ENCODE results near the gene OTOP2. TPM values are rescaled to one million over a fixed set of nuclear protein-coding genes. Genes with fewer than 3 reads are reported as not detected.

The OTOP2 gene
- total RNA-seq, 1 experiment from 2014 or later, result 0.11 TPM

- no peak overlapping the region for H2BK20ac ChIP-seq (ENCODE audit: low read depth, low read length, poor library complexity, severe bottlenecking)
- H4K91ac ChIP-seq (ENCODE audit: insufficient read length, low read depth, low read length), result no peak overlapping the region
- no peak overlapping the region for H2BK5ac ChIP-seq (ENCODE audit: insufficient read length, low read length)
- Mint-ChIP-seq H3K4me3 (0 out of 5 replicates have a peak overlapping the region, but pooled peaks of 1 of the 2 experiments have one; percentile 7), H3K9me3 (no peaks in the 10 kb centered on the region), H3K36me3 (ENCODE audit: insufficient read depth in 1 of 3, low read depth in 3 of 3) (no peaks in the 10 kb centered on the region; a peak in 1 of 7 replicates), H3K27ac (no peak overlapping the region), H3K27me3 (ENCODE audit: low read depth) (peaks cover 52% of the 10 kb centered on the region), H3K4me1 (peaks cover 18 to 39% of the 10 kb centered on the region in 2 experiments)
- no peaks in the 10 kb centered on the region for H4K20me1 ChIP-seq (ENCODE audit: control insufficient read depth, insufficient read depth, insufficient read length)
- no peak overlapping the region for H3K56ac ChIP-seq (ENCODE audit: insufficient read length, low read depth, low read length)
- H3K23ac ChIP-seq (ENCODE audit: insufficient read length, low read depth, low read length), result no peak overlapping the region
- no peaks in the 10 kb centered on the region for H3K79me2 ChIP-seq (ENCODE audit: insufficient read depth, low read length)
- no peak overlapping the region for H3K4me2 ChIP-seq (ENCODE audit: insufficient read depth, insufficient read length, low read length)
- no peak overlapping the region for H2BK12ac ChIP-seq (ENCODE audit: insufficient read length, low read depth, low read length)
- H4K5ac ChIP-seq (ENCODE audit: insufficient read length, low read depth, low read length), result no peak overlapping the region
- H3K23me2 ChIP-seq (ENCODE audit: insufficient read length, low read depth, low read length, poor library complexity, severe bottlenecking), result peaks cover 5% of the 10 kb centered on the region
- H3K27me3 ChIP-seq (ENCODE audit: insufficient read depth, low read length), result peaks cover 22% of the 10 kb centered on the region
- DNase-seq, result peak; percentile 86
- no peak overlapping the region for H2BK120ac ChIP-seq (ENCODE audit: low read depth, low read length, poor library complexity, severe bottlenecking)
- no peak overlapping the region for H3K14ac ChIP-seq (ENCODE audit: insufficient read depth, low read length)
- no peak overlapping the region for H3K4ac ChIP-seq (ENCODE audit: low read depth, low read length)
- H3K18ac ChIP-seq (ENCODE audit: insufficient read length, low read depth, low read length), result no peak overlapping the region
- no peaks in the 10 kb centered on the region for H3K9me3 ChIP-seq (ENCODE audit: control insufficient read depth, low read depth, low read length)
- no peaks in the 10 kb centered on the region for H3K4me1 ChIP-seq (ENCODE audit: insufficient read depth, low read length)
- no peak overlapping the region for H2BK15ac ChIP-seq (ENCODE audit: low read depth, low read length)
- no peak overlapping the region for H3T11ph ChIP-seq (ENCODE audit: low read length)
- no peaks in the 10 kb centered on the region for H3K79me1 ChIP-seq (ENCODE audit: insufficient read depth, low read depth, low read length, poor library complexity, severe bottlenecking)
- no peak overlapping the region for H2AK5ac ChIP-seq (ENCODE audit: insufficient read length, low read length)
- H3K9ac ChIP-seq (ENCODE audit: extremely low read depth, insufficient read length, low read length), result no peak overlapping the region
- no peak overlapping the region for H2AFZ ChIP-seq (ENCODE audit: low read length)
- WGBS (ENCODE audit: extremely low coverage, insufficient read length, low lambda C conversion rate), result no CpG with 5 or more reads among the region's 67 CpGs
- TF ChIP-seq, protein P1, sequence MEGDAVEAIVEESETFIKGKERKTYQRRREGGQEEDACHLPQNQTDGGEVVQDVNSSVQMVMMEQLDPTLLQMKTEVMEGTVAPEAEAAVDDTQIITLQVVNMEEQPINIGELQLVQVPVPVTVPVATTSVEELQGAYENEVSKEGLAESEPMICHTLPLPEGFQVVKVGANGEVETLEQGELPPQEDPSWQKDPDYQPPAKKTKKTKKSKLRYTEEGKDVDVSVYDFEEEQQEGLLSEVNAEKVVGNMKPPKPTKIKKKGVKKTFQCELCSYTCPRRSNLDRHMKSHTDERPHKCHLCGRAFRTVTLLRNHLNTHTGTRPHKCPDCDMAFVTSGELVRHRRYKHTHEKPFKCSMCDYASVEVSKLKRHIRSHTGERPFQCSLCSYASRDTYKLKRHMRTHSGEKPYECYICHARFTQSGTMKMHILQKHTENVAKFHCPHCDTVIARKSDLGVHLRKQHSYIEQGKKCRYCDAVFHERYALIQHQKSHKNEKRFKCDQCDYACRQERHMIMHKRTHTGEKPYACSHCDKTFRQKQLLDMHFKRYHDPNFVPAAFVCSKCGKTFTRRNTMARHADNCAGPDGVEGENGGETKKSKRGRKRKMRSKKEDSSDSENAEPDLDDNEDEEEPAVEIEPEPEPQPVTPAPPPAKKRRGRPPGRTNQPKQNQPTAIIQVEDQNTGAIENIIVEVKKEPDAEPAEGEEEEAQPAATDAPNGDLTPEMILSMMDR (conservative IDR thresholded peaks at IDR 0.05), result peak; percentile 58; the same call in 2 of the 3 replicates
- no peak overlapping the region for H4K8ac ChIP-seq (replicated peaks; ENCODE audit: insufficient read length, low read depth, low read length)
- no peak overlapping the region for H3K27ac ChIP-seq (ENCODE audit: insufficient read length, low read depth, low read length)
These were observed 4.4 kb upstream of the OTOP2 start for GRCh38 chr17:74919440-74920305.

Data from H9 (cell line).